Parathyroid adenoma (tissue), 2 donors: ENCODE measurements around the gene LILRA5.

Experiments used
- H2AFZ ChIP-seq: fragments of 300-600 bp; sonication (generic); one replicate; pipeline ENCODE4 v1.7.0; 2017; ENCODE audit warnings: antibody characterized with exemption, mild to moderate bottlenecking
- H3K27ac ChIP-seq: fragments of 300-600 bp; sonication (generic); one replicate; pipeline ENCODE4 v1.7.0; 2017
- H3K27me3 ChIP-seq: fragments of 300-600 bp; sonication (generic); one replicate; pipeline ENCODE4 v1.7.0; 2017; ENCODE audit warnings: low read length; ENCODE audit not compliant: control insufficient read depth, insufficient read depth
- H3K36me3 ChIP-seq: fragments of 300-600 bp; sonication (generic); one replicate; pipeline ENCODE4 v1.7.0; 2017; ENCODE audit warnings: low read length; ENCODE audit not compliant: control insufficient read depth, insufficient read depth
- H3K4me1 ChIP-seq: fragments of 300-600 bp; sonication (generic); one replicate; pipeline ENCODE4 v1.7.0; 2017; ENCODE audit warnings: control low read depth
- H3K4me2 ChIP-seq: fragments of 300-600 bp; sonication (generic); one replicate; pipeline ENCODE4 v1.7.0; 2017; ENCODE audit warnings: low read length
- H3K4me3 ChIP-seq: fragments of 300-600 bp; sonication (generic); one replicate; pipeline ENCODE4 v1.7.0; 2017; ENCODE audit warnings: low read depth, low read length
- H3K79me2 ChIP-seq: fragments of 300-600 bp; sonication (generic); one replicate; pipeline ENCODE4 v1.7.0; 2017; ENCODE audit warnings: control low read depth
- H3K9ac ChIP-seq: fragments of 300-600 bp; sonication (generic); one replicate; pipeline ENCODE4 v1.7.0; 2017; ENCODE audit warnings: mild to moderate bottlenecking
- H3K9me3 ChIP-seq: fragments of 300-600 bp; sonication (generic); one replicate; pipeline ENCODE4 v1.7.0; 2017; ENCODE audit warnings: low read length; ENCODE audit not compliant: control insufficient read depth
- CTCF ChIP-seq: fragments of 300-600 bp; sonication (generic); IDR thresholded peaks from one replicate; pipeline ENCODE4 v1.7.0; 2017; ENCODE audit warnings: antibody characterized with exemption, mild to moderate bottlenecking
- donor health status: primary hyperparathyroidism.

Gene LILRA5

GRCh38 chr19:54351474-54351873, 38.5 kb upstream of the LILRA5 start:
- TF ChIP-seq CTCF: no peak
- no peak overlapping the region for H3K9ac ChIP-seq
- H3K36me3 ChIP-seq: no peaks in the 10 kb centered on the region
- H3K4me2 ChIP-seq: no peak overlapping the region
- no peaks in the 10 kb centered on the region for H3K79me2 ChIP-seq
- no peak overlapping the region for H3K27ac ChIP-seq
- H3K4me3 ChIP-seq: no peak overlapping the region
- H3K27me3 ChIP-seq: no peaks in the 10 kb centered on the region
- no peak overlapping the region for H2AFZ ChIP-seq
- H3K4me1 ChIP-seq: no peaks in the 10 kb centered on the region
- H3K9me3 ChIP-seq: no peaks in the 10 kb centered on the region

- no peaks in the 10 kb centered on the region for H3K36me3 ChIP-seq
- no peak overlapping the region for H2AFZ ChIP-seq
- no peak for TF ChIP-seq CTCF
- H3K9ac ChIP-seq: no peak overlapping the region
- no peaks in the 10 kb centered on the region for H3K27me3 ChIP-seq
- H3K79me2 ChIP-seq: no peaks in the 10 kb centered on the region
- H3K4me1 ChIP-seq: no peaks in the 10 kb centered on the region
- H3K4me3 ChIP-seq: no peak overlapping the region
- H3K27ac ChIP-seq: no peak overlapping the region
- no peaks in the 10 kb centered on the region for H3K9me3 ChIP-seq
- H3K4me2 ChIP-seq: no peak overlapping the region
Measured at GRCh38 chr19:54345938-54346386, 33.0 kb upstream of the LILRA5 start.

GRCh38 chr19:54343868-54344267, 30.9 kb upstream of the LILRA5 start:
- Histone ChIP-seq H3K9me3 (no peaks in the 10 kb centered on the region), H3K4me2 (no peak overlapping the region), H3K27ac (no peak overlapping the region), H3K36me3 (no peaks in the 10 kb centered on the region), H3K4me1 (no peaks in the 10 kb centered on the region), H3K27me3 (no peaks in the 10 kb centered on the region), H3K9ac (no peak overlapping the region), H2AFZ (no peak overlapping the region), H3K4me3 (no peak overlapping the region), H3K79me2 (no peaks in the 10 kb centered on the region)
- no peak for TF ChIP-seq CTCF

- H3K4me1 ChIP-seq: no peaks in the 10 kb centered on the region
- no peak overlapping the region for H3K9ac ChIP-seq
- no peak overlapping the region for H3K27ac ChIP-seq
- no peaks in the 10 kb centered on the region for H3K79me2 ChIP-seq
- H3K27me3 ChIP-seq: no peaks in the 10 kb centered on the region
- H3K4me2 ChIP-seq: no peak overlapping the region
- H2AFZ ChIP-seq: no peak overlapping the region
- no peaks in the 10 kb centered on the region for H3K9me3 ChIP-seq
- no peak for TF ChIP-seq CTCF
- no peak overlapping the region for H3K4me3 ChIP-seq
- no peaks in the 10 kb centered on the region for H3K36me3 ChIP-seq
Measured at GRCh38 chr19:54341295-54341694, 28.3 kb upstream of the LILRA5 start.

- Histone ChIP-seq H3K4me1 (no peaks in the 10 kb centered on the region), H3K27ac (no peak overlapping the region), H2AFZ (no peak overlapping the region), H3K79me2 (no peaks in the 10 kb centered on the region), H3K4me3 (no peak overlapping the region), H3K9me3 (no peaks in the 10 kb centered on the region), H3K36me3 (no peaks in the 10 kb centered on the region), H3K9ac (no peak overlapping the region), H3K4me2 (no peak overlapping the region), H3K27me3 (no peaks in the 10 kb centered on the region)
- no peak for TF ChIP-seq CTCF
Measured at GRCh38 chr19:54339646-54340358, 26.8 kb upstream of the LILRA5 start.
